Bone marrow (tissue), 2 donors: ENCODE measurements around the gene ZC2HC1C.
A peak's percentile ranks its signal among the peaks of the same experiment; 100 is the strongest.
"Not testable (repeated sequence)": the region's sequence is repeated elsewhere in the genome, so short reads cannot be mapped to it uniquely, and the experiment has no call there.

ENCODE experiments used
- DNase-seq, 2 donors: peaks; one replicate each; lab custom pipeline; 2025; lab: John Stamatoyannopoulos, UW

ZC2HC1C gene

DNA sequence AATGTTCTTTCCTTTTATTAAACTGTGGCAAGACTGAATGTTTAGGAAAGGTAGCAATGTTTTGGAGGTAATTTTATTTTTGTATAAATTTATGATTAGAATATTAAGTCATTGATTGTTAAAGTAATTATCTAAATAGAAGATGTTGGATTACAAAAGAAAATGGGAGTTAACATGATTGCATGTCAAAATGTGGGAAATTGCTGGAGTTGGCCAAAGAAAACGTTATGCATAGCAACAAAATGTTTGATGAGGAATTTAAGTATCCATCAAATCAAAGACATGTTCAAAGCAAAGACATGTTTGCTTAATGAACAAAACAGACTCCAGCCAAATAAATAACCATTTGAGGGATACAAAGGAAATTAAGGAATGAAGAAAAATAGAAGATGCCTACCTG lies 15.0 kb upstream of the ZC2HC1C start:
- DNase-seq: no peak

DNA sequence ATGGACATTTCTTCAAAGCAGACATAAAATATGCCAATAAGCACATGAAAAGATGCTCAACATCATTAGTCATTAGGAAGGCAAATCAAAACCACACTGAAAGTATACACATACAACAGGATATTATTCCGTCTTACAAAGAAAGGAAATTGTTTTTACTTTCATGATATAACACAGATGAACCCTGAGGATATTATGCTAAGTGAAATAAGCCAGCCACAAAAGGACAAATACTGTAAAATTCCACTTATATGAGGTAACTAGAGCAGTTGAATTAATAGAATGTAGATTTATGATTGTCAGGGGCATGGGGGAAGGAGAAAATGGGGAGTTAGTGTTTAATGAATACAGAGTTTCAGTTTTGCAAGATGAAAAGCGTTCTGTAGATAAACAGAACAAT lies 9.8 kb upstream of the ZC2HC1C start:
- DNase-seq: no peak

DNA sequence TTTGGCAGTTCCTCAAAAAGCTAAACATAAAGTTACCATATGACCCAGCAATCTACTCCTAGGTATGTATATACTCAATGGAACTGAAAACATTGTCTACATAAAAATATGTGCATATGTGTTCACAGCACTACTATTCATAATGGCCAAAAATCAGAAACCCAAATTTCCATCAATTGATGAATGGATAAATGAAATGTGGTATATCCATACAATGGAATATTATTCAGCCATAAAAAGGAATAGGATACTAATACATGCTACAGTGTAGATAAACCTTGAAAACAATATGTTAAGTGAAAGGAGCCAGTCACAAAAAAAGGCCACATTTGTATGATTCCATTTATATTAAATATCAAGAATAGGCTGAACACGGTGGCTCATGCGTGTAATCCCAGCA lies 9.0 kb upstream of the ZC2HC1C start:
- no peak for DNase-seq

DNA sequence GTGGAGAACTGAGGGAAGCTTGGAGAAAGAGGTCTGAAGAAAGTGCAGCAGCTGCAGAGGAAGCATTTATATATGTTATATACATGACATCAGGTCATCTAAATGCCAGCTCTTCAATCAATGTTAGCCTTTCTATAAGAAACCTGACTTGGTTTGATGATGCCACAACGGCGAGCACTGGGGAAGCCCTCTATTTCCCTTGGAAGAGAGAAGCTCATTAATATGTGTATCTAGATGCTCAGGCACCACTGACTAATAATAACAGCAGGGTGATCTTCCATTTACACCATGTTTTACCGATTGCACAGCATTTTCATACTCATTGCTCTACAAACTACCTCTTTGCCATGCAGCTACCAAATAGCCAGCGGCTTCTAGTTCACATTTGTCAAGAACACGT lies 6.4 kb upstream of the ZC2HC1C start:
- no peak for DNase-seq

DNA sequence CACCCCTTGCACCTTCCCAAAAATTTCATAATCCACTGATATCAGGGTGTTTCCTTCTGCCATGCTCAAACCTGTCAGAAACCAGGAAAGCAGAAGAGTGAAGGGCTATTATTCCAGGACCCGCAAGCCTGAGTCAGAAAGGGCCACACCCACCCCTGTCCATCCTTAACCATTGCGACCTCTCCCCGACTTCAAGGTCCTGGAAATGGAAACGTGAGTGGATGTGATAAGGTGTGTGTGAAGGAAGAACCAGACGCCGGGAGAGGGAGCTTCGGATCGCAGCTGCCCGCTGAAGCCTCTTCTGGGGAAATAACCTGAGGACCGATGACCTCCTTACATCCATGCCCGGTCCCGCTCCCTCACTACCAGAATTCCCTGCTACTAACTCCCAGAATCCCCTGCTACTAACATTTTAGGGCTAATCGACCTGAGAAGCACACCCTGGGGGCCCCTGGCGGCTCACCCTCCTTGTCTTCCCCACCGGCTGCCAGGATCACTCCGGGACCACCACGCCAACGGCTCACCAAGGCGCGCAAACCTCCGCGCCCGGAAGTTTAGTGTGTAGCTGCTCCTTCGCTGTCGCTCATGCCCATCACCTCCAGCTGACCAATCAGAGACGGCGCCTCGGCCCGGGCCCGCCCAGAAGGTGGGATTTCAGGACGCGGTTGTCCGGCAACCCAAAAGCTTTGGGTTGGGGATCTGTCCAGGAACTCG lies 5.8 kb upstream of the ZC2HC1C start, which contains the start of gene ACYP1:
Gene ACYP1, minus strand, starts transcription at position 534 of the 714 bp plus-strand sequence. Its CDS starts 471 bp downstream, at position 63.
- DNase-seq: peak; percentile 76 to 77

DNA sequence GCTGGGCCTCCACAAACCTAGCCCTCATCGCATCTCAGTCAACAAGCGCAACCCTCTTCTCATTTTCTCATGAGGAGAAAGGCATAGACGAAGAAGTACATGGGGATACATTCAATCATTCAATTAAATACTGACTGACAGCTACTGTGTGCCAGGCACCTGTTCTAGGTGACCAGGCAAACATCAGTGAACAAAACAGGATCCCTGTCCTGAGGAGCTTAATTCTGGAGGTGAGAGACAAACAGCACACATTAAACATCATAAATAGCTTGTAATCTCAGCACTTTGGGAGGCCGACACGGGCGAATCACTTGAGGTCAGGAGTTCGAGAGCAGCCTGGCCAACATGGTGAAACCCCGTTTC lies 5.3 kb upstream of the ZC2HC1C start:
- DNase-seq: no peak

DNA sequence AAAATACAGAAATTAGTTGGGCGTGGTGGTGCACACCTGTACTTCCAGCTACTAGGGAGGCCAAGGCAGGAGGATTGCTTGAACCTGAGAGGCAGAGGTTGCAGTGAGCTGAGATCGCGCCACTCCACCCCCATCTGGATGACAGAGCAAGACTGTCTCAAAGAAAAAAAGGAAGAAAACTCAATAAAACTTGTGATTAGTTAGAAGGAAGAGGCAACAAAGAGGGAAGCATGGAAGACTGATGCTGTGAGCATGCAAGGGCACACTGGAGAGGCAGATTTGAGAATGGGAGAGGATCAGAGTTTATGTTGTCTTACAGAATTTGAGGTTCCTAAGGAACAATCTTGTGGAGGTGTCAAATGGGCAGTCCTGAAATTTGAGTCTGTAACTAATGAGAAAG lies 2.8 kb upstream of the ZC2HC1C start:
- DNase-seq: no peak

DNA sequence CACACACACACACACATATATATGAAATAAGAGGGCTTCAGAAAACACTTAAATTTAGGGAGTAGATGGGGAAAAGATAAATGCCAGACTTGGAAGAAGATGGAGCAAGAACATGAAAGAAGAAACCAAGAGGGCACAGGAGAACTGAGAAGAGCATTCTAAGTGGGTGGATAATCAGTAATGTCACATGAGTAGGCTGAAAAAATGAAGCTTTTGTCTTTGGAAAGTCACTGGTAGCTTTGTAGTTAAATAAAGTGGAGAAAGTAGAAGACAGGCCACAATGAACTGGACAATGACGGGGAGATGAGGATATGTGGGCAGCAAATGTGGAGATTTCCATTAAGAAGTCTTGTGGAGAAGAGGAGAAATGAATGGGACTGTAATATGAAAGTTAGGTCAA lies 2.2 kb upstream of the ZC2HC1C start:
- DNase-seq: no peak

DNA sequence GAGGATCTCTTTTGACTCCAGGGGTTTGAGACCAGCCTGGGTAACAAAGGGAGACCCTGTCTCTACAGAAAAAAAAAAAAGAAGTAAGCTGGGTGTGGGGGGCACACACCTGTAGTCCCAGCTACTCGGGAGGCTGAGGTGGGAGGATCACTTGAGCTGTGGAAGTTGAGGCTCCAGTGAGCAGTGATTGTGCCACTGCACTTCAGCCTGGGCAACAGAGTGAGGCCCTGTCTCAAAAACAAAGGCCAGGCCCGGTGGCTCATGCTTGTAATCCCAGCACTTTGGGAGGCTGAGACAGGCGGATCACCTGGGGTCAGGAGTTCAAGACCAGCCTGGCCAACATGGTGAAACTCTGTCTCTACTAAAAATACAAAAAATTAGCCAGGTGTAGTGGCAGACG lies 1.7 kb upstream of the ZC2HC1C start:
- not testable (repeated sequence) for DNase-seq

DNA sequence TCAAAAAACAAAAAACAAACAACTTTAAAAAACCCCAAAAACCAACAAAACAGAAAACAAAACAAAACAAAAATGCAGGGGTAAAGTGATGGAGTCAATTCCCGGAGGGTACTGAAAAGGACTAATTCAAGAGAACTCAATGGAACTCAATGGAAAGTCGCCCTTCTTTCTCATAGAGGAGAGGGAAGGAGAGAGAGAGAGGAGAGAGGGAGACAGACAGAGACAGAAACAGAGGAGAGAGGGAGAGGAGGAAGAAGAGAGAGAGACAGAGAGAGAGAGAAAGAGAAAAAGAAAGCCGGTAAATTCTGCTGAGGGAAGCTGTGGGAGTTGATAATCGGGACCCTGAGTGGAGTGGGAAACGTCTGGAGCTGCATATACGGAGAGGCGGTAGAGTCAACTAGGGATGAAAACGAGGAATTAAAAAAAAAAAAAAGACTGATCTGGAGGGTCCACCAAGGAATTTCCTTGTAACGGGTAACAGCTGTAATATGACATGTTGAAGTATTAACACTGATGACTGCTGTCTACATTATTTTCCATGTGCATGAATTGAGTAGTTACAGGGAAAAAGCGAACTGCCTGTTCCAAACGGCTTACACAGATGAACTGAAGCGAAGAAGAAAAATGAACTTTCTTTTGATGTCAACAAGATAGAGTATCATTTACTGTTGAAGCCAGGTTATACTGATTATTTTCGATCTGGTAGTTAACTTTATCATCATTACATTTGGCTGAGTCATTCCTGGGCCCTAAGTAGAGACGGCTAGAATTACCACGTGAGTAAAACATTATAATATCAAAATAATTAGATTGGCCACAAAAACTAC lies 934 bp upstream of the ZC2HC1C start:
- DNase-seq: no peak

DNA sequence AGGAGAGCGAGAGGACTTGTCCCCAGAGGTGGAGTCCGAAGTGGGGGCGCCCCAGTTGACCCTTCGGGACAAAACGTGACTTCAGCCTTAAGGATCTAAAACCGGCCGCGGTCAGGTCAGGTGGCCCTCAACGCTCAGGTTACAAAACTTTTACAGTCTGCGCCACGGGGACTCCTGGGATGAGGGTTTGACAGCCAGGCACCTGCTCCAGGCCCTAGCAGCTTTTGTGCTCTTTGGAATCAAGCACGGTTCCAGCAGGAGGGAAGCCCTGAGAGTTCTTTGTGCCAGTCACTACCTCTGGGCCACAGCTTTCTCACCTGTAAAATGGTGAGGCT lies 337 bp downstream of the ZC2HC1C start:
- no peak for DNase-seq

DNA sequence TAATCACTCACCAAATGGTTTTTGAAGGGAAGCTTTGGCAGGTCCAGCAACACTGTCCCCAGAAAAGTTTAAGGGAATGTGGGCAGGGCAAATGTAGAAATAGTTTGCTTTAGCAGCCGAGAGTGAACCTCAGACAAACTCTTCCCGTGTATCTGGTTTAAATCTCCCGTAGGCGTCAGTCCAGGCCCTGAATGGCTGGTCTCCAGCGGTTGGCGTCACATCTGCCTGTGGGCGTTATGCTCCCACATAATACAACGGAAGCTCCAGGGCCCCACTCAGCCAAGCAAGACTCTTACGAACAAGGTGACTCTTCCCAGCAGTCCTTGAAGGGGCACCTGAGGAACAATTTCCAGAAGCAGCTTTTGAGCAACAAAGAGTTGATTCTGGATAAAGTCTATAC lies 942 bp downstream of the ZC2HC1C start:
- DNase-seq: no peak

DNA sequence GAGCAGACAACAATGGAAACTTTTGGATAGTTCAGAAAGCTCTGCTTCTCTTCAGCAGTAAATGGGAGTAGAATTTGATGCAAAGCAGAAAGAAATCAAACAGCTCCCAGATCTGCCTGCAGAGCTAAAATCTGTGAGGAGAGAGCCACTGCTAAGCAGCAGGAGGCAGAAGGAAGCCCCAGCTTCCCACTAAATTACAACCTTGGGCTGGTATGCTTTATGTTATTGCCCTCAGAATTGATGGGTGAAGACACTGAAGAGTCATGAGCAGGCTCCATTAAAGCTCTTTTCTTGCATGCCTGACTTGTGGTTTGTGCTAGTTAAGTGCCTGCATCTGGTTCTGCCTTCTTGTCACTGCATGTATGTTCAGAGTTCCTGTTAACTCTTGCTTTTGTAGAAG lies 8.4 kb downstream of the ZC2HC1C start:
- no peak for DNase-seq

DNA sequence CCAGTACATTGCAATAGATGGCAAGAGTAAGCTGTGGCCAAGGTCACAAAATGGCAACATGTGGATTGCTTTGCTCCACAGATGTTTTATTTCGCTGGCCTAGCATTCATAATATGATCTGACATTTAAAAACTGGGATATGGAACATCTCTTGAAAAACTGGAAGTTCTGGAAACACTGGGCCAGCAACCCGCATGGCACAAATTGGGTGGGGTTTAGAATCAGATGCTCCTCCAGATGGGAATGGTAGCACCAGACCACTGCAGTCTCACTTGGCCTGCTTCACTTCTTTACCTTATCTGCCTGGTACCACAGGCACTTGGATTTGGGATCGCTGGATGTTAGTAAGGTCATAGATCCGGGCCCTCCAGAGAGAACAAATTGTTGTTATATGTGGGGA lies 10.1 kb downstream of the ZC2HC1C start:
- no peak for DNase-seq

DNA sequence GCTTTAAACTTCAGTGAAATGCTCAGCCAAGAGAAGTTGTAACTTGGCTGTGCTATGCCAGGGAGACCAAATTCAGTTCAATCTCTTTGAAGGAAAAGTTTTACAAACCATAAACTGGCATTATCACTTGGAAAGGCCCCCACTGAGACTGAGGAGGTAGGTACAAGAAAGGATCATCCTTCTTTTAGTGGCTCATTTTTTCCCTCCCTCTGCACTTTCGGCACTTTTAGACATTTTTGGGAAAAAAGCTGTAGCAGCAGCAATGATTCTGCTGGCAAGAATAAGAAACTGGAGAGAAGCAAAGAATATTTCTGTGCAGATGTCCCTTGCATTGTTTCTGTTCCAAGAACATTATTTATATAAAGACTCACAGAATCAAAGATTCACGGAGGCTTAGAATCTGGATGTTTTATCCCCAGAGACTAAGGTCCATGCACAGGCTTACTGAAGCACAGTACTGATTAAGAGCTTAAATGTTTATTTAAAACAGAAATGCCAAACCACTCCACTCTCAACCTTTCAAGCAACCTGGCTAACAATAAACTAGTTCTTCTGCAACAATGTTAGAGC lies 12.3 kb downstream of the ZC2HC1C start:
- DNase-seq: no peak

DNA sequence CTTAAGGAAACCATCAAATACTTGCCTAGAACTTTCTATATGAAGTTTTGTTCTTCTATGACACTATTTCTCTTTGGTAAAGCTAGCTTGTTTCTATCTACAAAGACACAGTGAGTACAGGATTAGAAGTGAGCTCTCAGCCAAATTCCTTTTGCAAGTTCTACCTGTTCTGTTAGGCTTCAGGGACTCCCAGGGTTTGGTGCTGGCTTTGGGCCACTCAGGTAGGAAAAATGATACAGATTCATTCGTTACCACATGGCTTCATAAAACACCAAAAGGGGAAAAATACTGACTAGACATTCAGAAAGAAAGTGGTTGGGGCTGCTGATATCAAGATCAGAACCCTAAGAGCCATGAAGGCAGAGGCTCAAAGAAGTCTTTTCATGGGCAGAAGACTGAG lies 13.8 kb downstream of the ZC2HC1C start:
- DNase-seq: no peak

DNA sequence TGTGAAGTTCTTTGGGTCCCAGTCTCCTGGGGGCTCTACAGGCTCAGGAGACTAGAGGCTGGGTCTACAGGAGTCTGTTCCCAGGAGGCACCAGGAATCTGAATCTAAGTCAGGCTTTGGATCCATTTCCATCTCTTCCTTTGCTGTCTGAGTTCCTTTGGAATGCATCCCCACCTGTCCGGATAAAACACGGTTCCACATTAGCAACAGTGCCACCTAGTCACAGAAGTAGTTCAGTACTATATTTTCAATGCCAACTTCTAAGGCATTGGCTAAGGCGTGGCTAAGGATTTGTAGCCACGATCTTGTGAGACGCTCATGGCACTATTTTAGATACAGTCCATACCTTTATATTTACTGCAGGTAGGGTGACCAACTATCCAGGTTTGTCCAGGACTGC lies 15.1 kb downstream of the ZC2HC1C start:
- no peak for DNase-seq

DNA sequence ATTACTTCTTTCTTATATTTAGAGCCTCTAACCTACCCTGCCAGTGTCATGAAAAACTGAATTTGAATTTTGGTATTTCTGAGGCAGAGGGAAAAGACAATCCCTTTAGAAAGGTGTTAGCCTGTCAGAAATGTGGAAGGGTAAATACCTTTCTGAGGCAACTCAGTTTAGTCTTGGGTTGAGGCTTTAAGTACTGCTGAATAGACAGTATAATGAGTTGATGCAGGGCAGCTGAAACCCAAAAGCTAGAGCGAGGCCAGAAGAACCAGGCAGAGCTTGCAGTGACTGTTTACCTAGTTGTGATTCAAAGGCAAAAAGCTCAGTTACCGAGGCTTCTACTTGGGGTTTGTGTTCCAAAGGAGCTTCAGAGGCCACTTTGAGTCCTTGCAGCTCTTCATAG lies 18.7 kb downstream of the ZC2HC1C start:
- no peak for DNase-seq

DNA sequence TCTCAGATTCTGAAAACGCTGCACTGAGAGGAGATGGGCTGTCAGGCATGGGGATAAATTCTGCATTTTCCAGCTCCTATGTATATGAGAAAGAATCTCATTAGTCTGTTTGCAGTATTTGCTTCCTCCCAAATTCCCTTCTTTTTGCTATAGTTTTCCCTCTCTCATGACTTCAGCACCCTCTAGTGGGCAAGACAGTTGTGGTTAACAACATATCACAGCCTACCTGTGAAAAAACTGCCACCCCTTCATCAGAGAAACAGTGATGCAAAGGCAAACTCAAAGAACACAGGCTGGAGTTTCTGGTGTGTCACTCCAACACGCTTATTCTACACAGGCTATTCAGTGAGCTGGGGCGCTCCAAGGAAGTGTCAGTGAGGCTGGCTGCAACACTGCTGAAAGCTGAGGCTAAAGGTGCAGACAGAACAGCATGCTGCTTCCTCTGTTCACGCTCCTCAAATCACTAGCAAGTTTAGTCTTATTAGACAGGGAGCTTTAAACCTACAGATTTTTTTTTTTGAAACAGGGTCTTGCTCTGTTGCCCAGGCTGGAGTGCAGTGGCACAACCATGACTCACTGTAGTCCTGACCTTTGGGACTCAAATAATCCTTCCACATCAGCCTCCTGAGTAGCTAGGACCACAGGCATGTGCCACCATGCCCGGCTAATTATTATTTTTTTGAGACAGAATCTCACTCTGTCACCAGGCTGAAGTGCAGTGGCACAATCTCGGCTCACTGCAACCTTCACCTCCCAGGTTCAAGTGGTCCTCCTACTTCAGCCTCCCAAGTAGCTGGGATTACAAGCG lies 19.3 kb downstream of the ZC2HC1C start:
- peak in 1 of 2 donors; percentile 24 for DNase-seq

DNA sequence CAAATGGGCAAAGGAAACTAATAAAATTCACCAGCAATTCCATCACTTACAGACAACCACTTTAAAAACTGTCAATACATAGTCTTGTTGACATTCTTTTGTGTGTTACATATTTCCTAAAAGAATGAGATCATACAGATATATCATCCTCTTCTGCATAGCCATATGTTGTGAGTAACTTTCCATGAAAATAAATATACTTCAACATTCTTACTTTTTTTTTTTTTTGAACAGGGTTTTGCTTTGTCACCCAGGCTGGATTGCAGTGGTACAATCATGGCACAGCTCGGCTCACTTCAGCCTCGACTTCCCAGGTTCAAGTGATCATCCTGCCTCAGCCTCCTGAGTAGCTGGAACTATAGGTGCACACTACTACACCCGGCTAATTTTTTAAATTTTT lies 20.9 kb downstream of the ZC2HC1C start:
- no peak for DNase-seq

DNA sequence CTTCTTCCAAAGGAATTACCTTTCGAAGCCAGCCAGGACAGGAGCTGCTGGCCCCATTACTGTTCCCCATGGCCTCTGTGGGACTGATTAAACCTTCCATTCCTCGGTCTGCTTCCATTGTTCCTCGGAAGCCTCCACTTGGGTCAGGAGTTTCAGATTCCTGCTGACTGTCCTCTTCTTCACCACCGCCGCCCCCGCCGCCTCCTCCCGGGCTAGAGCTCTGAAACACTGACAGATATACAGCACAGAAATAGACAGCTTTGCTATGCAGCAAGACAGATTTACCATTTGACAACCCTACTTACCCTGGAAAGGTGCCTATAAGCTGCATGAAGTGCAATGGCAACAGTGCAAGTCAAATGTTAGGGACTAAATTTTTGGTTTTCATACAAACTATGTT lies 21.8 kb downstream of the ZC2HC1C start:
- no peak for DNase-seq

DNA sequence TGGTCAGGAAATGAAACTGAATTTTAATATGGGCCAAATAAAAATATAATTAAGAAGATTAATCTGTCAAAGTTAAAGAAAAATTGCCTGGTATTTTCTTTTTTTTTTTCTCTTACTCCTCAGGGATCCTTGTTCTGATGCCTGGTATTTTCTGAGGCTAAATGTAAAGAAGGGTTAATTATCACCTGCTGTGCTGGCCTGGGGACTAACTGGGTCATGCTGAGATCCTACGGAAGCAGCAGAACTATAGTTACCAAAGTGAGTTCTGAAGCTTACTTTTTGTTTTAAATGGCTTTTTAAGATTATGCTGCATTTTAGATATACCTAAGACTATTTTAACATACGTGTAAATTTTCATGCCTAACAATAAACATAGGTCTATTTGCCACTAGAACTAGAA lies 23.3 kb downstream of the ZC2HC1C start:
- no peak for DNase-seq

DNA sequence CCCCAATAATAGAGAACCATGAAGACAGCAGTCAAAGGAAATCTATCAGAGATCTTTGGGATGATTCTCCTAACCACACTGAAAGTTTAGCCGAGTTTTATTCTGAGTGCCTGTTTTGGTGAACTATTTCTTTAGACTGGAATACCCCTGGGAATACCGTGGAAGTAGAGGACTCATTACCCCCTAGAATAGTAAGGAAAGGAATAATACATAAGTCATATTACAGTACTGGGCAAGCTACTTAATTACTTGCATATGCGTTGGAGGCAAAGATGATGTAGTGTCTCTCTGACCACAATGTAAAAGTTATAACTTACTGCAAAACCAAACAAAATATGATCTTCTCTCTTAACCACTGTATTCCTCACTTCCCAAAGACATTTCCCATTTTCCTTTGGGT lies 25.5 kb downstream of the ZC2HC1C start:
- DNase-seq: no peak
